Ishikawa (cell line): Measurements from ENCODE around the gene BCL2L12.

Experiments used
- CEBPB ChIP-seq: IDR thresholded peaks from 2 replicates; pipeline ENCODE4 v1.6.1; 2012
- CREB1 ChIP-seq: IDR thresholded peaks from 2 replicates; pipeline ENCODE4 v1.6.1; 2012; ENCODE audit warnings: low read depth
- EGR1 ChIP-seq: IDR thresholded peaks from 2 replicates; pipeline ENCODE4 v1.6.1; 2012
- EP300 ChIP-seq: IDR thresholded peaks from 2 replicates; pipeline ENCODE4 v1.6.1; 2012; ENCODE audit warnings: borderline replicate concordance
- FOXM1 ChIP-seq: IDR thresholded peaks from 2 replicates; pipeline ENCODE4 v1.6.1; 2012; ENCODE audit warnings: low read depth, borderline replicate concordance
- MAX ChIP-seq: IDR thresholded peaks from 2 replicates; pipeline ENCODE4 v1.6.1; 2012
- NFIC ChIP-seq: IDR thresholded peaks from 2 replicates; pipeline ENCODE4 v1.6.1; 2012
- RAD21 ChIP-seq: IDR thresholded peaks from 2 replicates; pipeline ENCODE4 v1.6.1; 2012; ENCODE audit warnings: low read depth
- REST ChIP-seq: IDR thresholded peaks from 2 replicates; pipeline ENCODE4 v1.6.1; 2012; ENCODE audit warnings: low read depth, mild to moderate bottlenecking
- TAF1 ChIP-seq: IDR thresholded peaks from 2 replicates; pipeline ENCODE4 v1.6.1; 2012; ENCODE audit warnings: low read depth, mild to moderate bottlenecking
- TCF12 ChIP-seq: IDR thresholded peaks from 2 replicates; pipeline ENCODE4 v1.6.1; 2012; ENCODE audit warnings: low read depth
- TEAD4 ChIP-seq: IDR thresholded peaks from 2 replicates; pipeline ENCODE4 v1.6.1; 2012
- USF1 ChIP-seq: IDR thresholded peaks from 2 replicates; pipeline ENCODE4 v1.6.1; 2012
- YY1 ChIP-seq: IDR thresholded peaks from 2 replicates; pipeline ENCODE4 v1.6.1; 2012; ENCODE audit warnings: low read depth
- ZBTB7A ChIP-seq: IDR thresholded peaks from 2 replicates; pipeline ENCODE4 v1.6.1; 2012; ENCODE audit warnings: low read depth

The BCL2L12 gene

GRCh38 chr19:49696865-49697264 lies 31.1 kb downstream of the BCL2L12 start:
- no peak for TF ChIP-seq ZBTB7A
- no peak for TF ChIP-seq FOXM1
- no peak for TF ChIP-seq MAX
- TF ChIP-seq RAD21 = no peak
- no peak for TF ChIP-seq CREB1
- no peak for TF ChIP-seq NFIC
- TF ChIP-seq EGR1 = no peak
- TF ChIP-seq TEAD4 = no peak
- TF ChIP-seq USF1 = no peak
- TF ChIP-seq EP300 = no peak
- TF ChIP-seq TAF1 = no peak
- no peak for TF ChIP-seq YY1
- TF ChIP-seq REST = no peak
- TF ChIP-seq TCF12 = no peak
- no peak for TF ChIP-seq CEBPB

GRCh38 chr19:49699364-49699763 lies 33.6 kb downstream of the BCL2L12 start:
- TF ChIP-seq TEAD4 (no peak), EP300 (no peak), USF1 (no peak), REST (no peak), TCF12 (no peak), FOXM1 (no peak), CEBPB (no peak), RAD21 (no peak), EGR1 (no peak), YY1 (no peak), NFIC (no peak), TAF1 (no peak), ZBTB7A (no peak), MAX (no peak), CREB1 (no peak)

GRCh38 chr19:49700563-49700962 lies 34.8 kb downstream of the BCL2L12 start:
- TF ChIP-seq TEAD4 (no peak), MAX (no peak), YY1 (no peak), NFIC (no peak), CREB1 (no peak), RAD21 (no peak), FOXM1 (no peak)

- TF ChIP-seq MAX = no peak
- TF ChIP-seq CREB1 = no peak
- no peak for TF ChIP-seq YY1
- no peak for TF ChIP-seq ZBTB7A
- TF ChIP-seq CEBPB = no peak
- no peak for TF ChIP-seq EGR1
- no peak for TF ChIP-seq TEAD4
- no peak for TF ChIP-seq TCF12
- TF ChIP-seq USF1 = no peak
- no peak for TF ChIP-seq RAD21
- no peak for TF ChIP-seq EP300
- no peak for TF ChIP-seq NFIC
- TF ChIP-seq TAF1 = no peak
- TF ChIP-seq FOXM1 = no peak
- no peak for TF ChIP-seq REST
Measured at GRCh38 chr19:49701271-49701786, 35.6 kb downstream of the BCL2L12 start.
